ENCODE data around the gene PTAR1.

The PTAR1 gene

GRCh38 chr9:69678843-69679538 lies 80.8 kb downstream of the PTAR1 start:
- DNase-seq (ENCODE audit: extremely low read depth, insufficient read length): no peak
- Histone ChIP-seq H3K4me3 (replicated peaks; ENCODE audit: low read depth, low read length) (no peak overlapping the region), H3K27me3 (replicated peaks; ENCODE audit: control insufficient read depth, insufficient read depth, low read length) (no peaks in the 10 kb centered on the region; the same call in 1 of the 2 replicates), H3K36me3 (ENCODE audit: control insufficient read depth, insufficient read depth, low read length) (no peaks in the 10 kb centered on the region)
- TF ChIP-seq CTCF (IDR thresholded peaks at IDR 0.05; ENCODE audit: insufficient read depth, low read length, poor library complexity, severe bottlenecking): no peak

GRCh38 chr9:69677931-69678330 lies 81.9 kb downstream of the PTAR1 start:
- no peaks in the 10 kb centered on the region; the same call in 1 of the 2 replicates for H3K27me3 ChIP-seq (replicated peaks; ENCODE audit: control insufficient read depth, insufficient read depth, low read length)
- TF ChIP-seq CTCF (IDR thresholded peaks at IDR 0.05; ENCODE audit: insufficient read depth, low read length, poor library complexity, severe bottlenecking): no peak
- H3K36me3 ChIP-seq (ENCODE audit: control insufficient read depth, insufficient read depth, low read length): no peaks in the 10 kb centered on the region
- DNase-seq (ENCODE audit: extremely low read depth, insufficient read length): no peak
- no peak overlapping the region for H3K4me3 ChIP-seq (replicated peaks; ENCODE audit: low read depth, low read length)

GRCh38 chr9:69675563-69675962 lies 84.2 kb downstream of the PTAR1 start:
- Histone ChIP-seq H3K36me3 (ENCODE audit: control insufficient read depth, insufficient read depth, low read length) (no peaks in the 10 kb centered on the region), H3K27me3 (replicated peaks; ENCODE audit: control insufficient read depth, insufficient read depth, low read length) (no peaks in the 10 kb centered on the region; the same call in none of the 2 replicates), H3K4me3 (replicated peaks; ENCODE audit: low read depth, low read length) (no peak overlapping the region)
- TF ChIP-seq CTCF (IDR thresholded peaks at IDR 0.05; ENCODE audit: insufficient read depth, low read length, poor library complexity, severe bottlenecking): no peak
- no peak for DNase-seq (ENCODE audit: extremely low read depth, insufficient read length)

GRCh38 chr9:69674716-69675438 lies 84.9 kb downstream of the PTAR1 start:
- no peak for DNase-seq (ENCODE audit: extremely low read depth, insufficient read length)

GRCh38 chr9:69674112-69674685 lies 85.6 kb downstream of the PTAR1 start:
- TF ChIP-seq CTCF (IDR thresholded peaks at IDR 0.05; ENCODE audit: insufficient read depth, low read length, poor library complexity, severe bottlenecking): no peak
- no peak overlapping the region for H3K4me3 ChIP-seq (replicated peaks; ENCODE audit: low read depth, low read length)
- no peak for DNase-seq (ENCODE audit: extremely low read depth, insufficient read length)

More at GRCh38 chr9:69674716-69675438, 84.9 kb downstream of the PTAR1 start:
- no peak for TF ChIP-seq CTCF (IDR thresholded peaks at IDR 0.05; ENCODE audit: insufficient read depth, low read length, poor library complexity, severe bottlenecking)
- Histone ChIP-seq H3K36me3 (ENCODE audit: control insufficient read depth, insufficient read depth, low read length) (no peaks in the 10 kb centered on the region), H3K4me3 (replicated peaks; ENCODE audit: low read depth, low read length) (no peak overlapping the region), H3K27me3 (replicated peaks; ENCODE audit: control insufficient read depth, insufficient read depth, low read length) (no peaks in the 10 kb centered on the region; the same call in none of the 2 replicates)

More at GRCh38 chr9:69674112-69674685, 85.6 kb downstream of the PTAR1 start:
- no peaks in the 10 kb centered on the region; the same call in none of the 2 replicates for H3K27me3 ChIP-seq (replicated peaks; ENCODE audit: control insufficient read depth, insufficient read depth, low read length)
- H3K36me3 ChIP-seq (ENCODE audit: control insufficient read depth, insufficient read depth, low read length): no peaks in the 10 kb centered on the region

Measured in GM06990 (cell line).